GM12874 (cell line): ENCODE data around the gene GFI1B.

Experiments
- CTCF ChIP-seq: IDR thresholded peaks from 2 replicates; pipeline ENCODE4 v1.5.1; 2011; ENCODE audit warnings: low read depth, mild to moderate bottlenecking, control low read depth, low read length, moderate library complexity; ENCODE audit not compliant: insufficient read depth

Gene GFI1B

GRCh38 chr9:133029994-133030316 lies 51.5 kb downstream of the GFI1B start:
- no peak for TF ChIP-seq CTCF

- no peak for TF ChIP-seq CTCF
Observed at GRCh38 chr9:133030317-133031129, 52.0 kb downstream of the GFI1B start, which contains the start of gene GTF3C5. Gene GTF3C5, plus strand, starts transcription at chr9:133030997. Its CDS starts 15 bp downstream, at chr9:133031012.

GRCh38 chr9:133031130-133031422 lies 52.6 kb downstream of the GFI1B start:
- TF ChIP-seq CTCF: no peak

GRCh38 chr9:133031496-133031911 lies 53.0 kb downstream of the GFI1B start:
- no peak for TF ChIP-seq CTCF

DNA sequence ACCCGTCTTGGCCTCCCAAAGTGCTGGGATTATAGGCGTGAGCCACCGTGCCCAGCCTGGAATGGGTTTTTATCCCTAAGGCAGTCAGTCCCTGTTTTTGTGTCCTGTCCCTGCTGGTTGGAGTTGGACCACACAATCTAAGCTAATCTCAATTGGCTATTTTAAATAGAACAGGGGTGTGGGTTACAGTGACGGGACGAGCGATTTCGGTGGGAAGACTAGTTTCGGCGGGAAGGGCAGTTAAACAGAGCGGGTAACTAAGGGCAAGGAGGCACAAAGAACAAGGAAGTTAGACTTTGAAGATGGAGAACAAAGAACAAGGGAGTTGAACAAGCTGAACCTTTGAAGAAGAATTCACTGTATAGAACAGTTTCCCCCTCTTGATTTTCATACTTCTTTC lies 53.7 kb downstream of the GFI1B start:
- no peak for TF ChIP-seq CTCF

DNA sequence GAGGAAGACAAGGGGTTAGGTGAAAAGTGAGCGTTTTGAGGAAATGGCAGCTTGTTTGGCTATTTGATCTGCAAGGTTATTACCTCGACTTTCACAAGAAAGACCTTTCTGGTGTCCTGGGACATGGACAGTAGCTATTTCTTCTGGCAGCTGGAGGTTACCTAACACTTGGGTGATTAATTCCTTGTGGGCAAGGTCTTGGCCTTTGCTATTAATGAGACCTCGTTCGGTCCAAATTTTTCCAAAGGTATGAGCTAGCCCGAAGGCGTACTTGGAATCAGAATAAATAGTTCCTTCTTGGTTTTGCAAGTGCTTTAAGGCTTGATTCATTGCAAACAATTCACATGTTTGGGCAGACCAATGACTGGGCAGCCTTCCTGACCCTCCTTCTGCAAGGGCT lies 57.2 kb downstream of the GFI1B start:
- TF ChIP-seq CTCF: no peak

GRCh38 chr9:133037775-133038515 lies 59.5 kb downstream of the GFI1B start:
- TF ChIP-seq CTCF: no peak
